Stomach (tissue), 4 donors: ENCODE measurements around the gene FOLH1.
"Not testable (repeated sequence)": the region's sequence is repeated elsewhere in the genome, so short reads cannot be mapped to it uniquely, and the experiment has no call there.

Experiments used
- CTCF ChIP-seq, 7 experiments: fragments of 450-650 bp in 4 of 7; fragments of 200-600 bp in 3 of 7; sonication (generic) in 3 of 7; IDR thresholded peaks; one replicate each; pipeline ENCODE4 v1.5.1; 2016 to 2019; ENCODE audit warnings: antibody characterized with exemption in 7 of 7, control low read depth in 2 of 7, mild to moderate bottlenecking in 1 of 7
- EP300 ChIP-seq: sonication (generic); formaldehyde crosslinking; IDR thresholded peaks from one replicate; pipeline ENCODE4 v1.6.1; 2017; ENCODE audit warnings: antibody characterized with exemption
- POLR2A ChIP-seq, 4 donors: fragments of 450-650 bp; IDR thresholded peaks; one replicate each; pipeline ENCODE4 v1.6.1; 2016; ENCODE audit warnings: antibody characterized with exemption in 4 of 4, control low read depth in 2 of 4, mild to moderate bottlenecking in 1 of 4, moderate library complexity in 1 of 4
- POLR2AphosphoS5 ChIP-seq, 3 donors: sonication (generic); formaldehyde crosslinking; IDR thresholded peaks; one replicate each; pipeline ENCODE4 v1.6.1; 2016; ENCODE audit warnings: antibody characterized with exemption in 3 of 3

DNA sequence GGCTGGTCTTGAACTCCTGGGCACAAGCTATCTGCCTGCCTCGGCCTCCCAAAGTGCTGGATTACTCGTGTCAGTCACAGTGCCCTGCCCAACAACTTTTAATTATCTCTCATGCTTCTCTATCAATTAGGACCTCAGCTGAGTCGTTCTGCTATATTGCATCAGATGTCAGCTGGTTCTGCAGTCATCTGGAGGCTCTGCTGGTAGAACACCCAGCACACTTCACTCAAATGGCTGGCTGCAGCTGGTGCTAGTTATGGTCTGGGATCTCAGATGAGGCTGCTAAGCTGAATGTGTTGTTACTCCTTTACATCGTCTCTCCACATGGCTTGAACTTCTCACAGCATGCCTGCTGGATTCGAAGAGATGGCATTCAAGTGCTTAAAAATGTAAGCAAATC is 42.8 kb upstream of the FOLH1 start:
- not testable (repeated sequence) for TF ChIP-seq CTCF (IDR thresholded peaks at IDR 0.05); EP300; POLR2A (IDR thresholded peaks at IDR 0.05); POLR2AphosphoS5 (IDR thresholded peaks at IDR 0.05)
